OCI-LY3 (cell line): ENCODE measurements around the gene GPRASP1.

Experiments
- EZH2phosphoT487 ChIP-seq: fragments of 200-600 bp; shearing (Covaris generic); IDR thresholded peaks from 2 replicates; pipeline ENCODE4 v1.6.1; 2018; ENCODE audit warnings: antibody characterized with exemption, mixed run types, low read depth
- TF ChIP-seq, protein P1 (sequence below): fragments of 200-600, 300-600 bp; sonication (generic); IDR thresholded peaks from 2 replicates; pipeline ENCODE4 v1.5.1; 2014; ENCODE audit warnings: antibody characterized with exemption, low read length, low read depth

DNA sequence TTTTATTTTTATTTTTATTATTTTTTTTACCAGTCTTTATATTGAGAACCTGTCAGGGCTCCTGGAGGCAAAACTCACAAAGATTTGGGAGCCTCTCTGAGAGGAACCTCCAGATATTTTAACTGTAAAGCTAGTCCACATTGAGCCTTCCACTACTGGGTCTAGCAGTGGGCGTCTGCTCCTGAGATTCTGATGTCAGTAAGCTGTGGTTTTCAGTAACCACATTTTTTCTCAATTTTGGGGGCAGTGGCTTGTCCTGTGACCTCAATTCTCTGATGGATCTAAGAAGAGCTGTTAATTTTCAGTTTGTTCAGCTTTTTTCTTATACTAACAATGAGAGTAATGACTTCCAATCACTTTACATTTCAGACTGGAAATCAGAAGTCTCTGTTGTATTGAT, 23.6 kb upstream of the GPRASP1 start:
- TF ChIP-seq, protein P1, sequence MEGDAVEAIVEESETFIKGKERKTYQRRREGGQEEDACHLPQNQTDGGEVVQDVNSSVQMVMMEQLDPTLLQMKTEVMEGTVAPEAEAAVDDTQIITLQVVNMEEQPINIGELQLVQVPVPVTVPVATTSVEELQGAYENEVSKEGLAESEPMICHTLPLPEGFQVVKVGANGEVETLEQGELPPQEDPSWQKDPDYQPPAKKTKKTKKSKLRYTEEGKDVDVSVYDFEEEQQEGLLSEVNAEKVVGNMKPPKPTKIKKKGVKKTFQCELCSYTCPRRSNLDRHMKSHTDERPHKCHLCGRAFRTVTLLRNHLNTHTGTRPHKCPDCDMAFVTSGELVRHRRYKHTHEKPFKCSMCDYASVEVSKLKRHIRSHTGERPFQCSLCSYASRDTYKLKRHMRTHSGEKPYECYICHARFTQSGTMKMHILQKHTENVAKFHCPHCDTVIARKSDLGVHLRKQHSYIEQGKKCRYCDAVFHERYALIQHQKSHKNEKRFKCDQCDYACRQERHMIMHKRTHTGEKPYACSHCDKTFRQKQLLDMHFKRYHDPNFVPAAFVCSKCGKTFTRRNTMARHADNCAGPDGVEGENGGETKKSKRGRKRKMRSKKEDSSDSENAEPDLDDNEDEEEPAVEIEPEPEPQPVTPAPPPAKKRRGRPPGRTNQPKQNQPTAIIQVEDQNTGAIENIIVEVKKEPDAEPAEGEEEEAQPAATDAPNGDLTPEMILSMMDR: no peak
- no peak for TF ChIP-seq EZH2phosphoT487
